ENCODE results near the gene MAP2K1.
"Not testable (repeated sequence)": the region's sequence is repeated elsewhere in the genome, so short reads cannot be mapped to it uniquely, and the experiment has no call there.

The MAP2K1 gene

GRCh38 chr15:66503041-66503648 lies 116.4 kb downstream of the MAP2K1 start:
- not testable (repeated sequence) for DNase-seq (ENCODE audit: low read depth in 1 of 2, low spot score in 1 of 2)

GRCh38 chr15:66503780-66504562 lies 117.3 kb downstream of the MAP2K1 start:
- no peak for DNase-seq (ENCODE audit: low read depth in 1 of 2, low spot score in 1 of 2)

GRCh38 chr15:66504563-66505429 lies 118.1 kb downstream of the MAP2K1 start, which contains the start of the genes RPL4 and ZWILCH:
Gene RPL4 (minus strand): TSS chr15:66504855. CDS start chr15:66504790, 65 bp downstream.
Gene ZWILCH (plus strand): TSS chr15:66505326. CDS start chr15:66505339, 13 bp downstream.
- peak; percentile 59 to 70 for DNase-seq (ENCODE audit: low read depth in 1 of 2, low spot score in 1 of 2)

- DNase-seq (ENCODE audit: low read depth in 1 of 2, low spot score in 1 of 2) = no peak
These were observed 118.7 kb downstream of the MAP2K1 start for GRCh38 chr15:66505430-66505811.

- no peak for DNase-seq (ENCODE audit: low read depth in 1 of 2, low spot score in 1 of 2)
These were observed 119.1 kb downstream of the MAP2K1 start for GRCh38 chr15:66505818-66506217.

GRCh38 chr15:66508293-66508883 lies 121.7 kb downstream of the MAP2K1 start:
- DNase-seq (ENCODE audit: low read depth in 1 of 2, low spot score in 1 of 2) = no peak

- no peak for DNase-seq (ENCODE audit: low read depth in 1 of 2, low spot score in 1 of 2)
These were observed 127.9 kb downstream of the MAP2K1 start for GRCh38 chr15:66514586-66514985.

- no peak for DNase-seq (ENCODE audit: low read depth in 1 of 2, low spot score in 1 of 2)
These were observed 129.2 kb downstream of the MAP2K1 start for GRCh38 chr15:66515901-66516322.

- DNase-seq (ENCODE audit: low read depth in 1 of 2, low spot score in 1 of 2) = no peak
These were observed 137.2 kb downstream of the MAP2K1 start for GRCh38 chr15:66523926-66524325.

- no peak for DNase-seq (ENCODE audit: low read depth in 1 of 2, low spot score in 1 of 2)
These were observed 138.1 kb downstream of the MAP2K1 start for GRCh38 chr15:66524838-66525237.

GRCh38 chr15:66535056-66535455 lies 148.3 kb downstream of the MAP2K1 start:
- no peak for DNase-seq (ENCODE audit: low read depth in 1 of 2, low spot score in 1 of 2)
